Measurements from ENCODE around the gene SAMHD1.
"Not testable (repeated sequence)": the region's sequence is repeated elsewhere in the genome, so short reads cannot be mapped to it uniquely, and the experiment has no call there.

SAMHD1 gene

DNA sequence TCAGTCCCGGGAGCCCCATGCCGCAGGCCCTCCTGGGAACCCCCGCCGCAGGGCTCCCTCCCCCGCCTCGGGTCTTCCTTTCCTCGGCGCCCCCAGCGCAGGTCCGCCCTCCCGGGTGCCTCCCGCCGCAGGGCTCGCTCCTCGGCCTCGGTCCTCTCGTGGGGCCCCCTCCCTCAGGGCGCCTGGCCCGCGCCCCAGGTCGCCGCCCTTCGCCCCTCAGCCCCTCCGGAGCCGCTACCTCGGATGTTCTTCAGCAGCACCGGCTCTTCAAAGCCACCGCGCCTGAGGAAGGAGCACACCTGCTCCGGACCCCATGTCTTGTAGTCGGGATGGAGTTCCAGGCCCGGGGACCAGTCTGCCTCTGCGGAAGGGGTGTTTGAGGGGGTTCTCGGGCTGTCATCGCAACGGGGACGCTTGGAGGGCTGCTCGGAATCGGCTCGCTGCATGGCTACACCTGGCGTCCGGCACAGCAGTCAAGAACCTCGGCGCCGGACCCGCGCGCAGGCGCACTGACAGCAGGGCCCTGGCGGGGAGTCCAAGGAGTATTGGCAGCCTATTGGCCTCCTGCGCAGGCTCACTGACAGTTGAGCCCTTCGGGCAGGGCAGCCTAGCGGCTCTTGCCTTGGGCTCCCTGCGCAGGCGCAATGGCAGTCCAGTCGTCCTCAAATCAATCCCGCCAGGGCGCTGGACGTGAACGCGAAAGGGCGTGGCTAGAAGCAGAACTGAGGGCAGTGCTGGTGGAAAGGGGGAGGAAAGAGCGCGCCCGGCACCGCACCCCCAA is at the start of gene SAMHD1:
Gene SAMHD1 (minus strand): TSS at position 511 of the 781 bp plus-strand sequence. CDS start 65 bp downstream, at position 446.
- peak; percentile 68 to 75 for DNase-seq (ENCODE audit: low read depth in 2 of 2, low spot score in 1 of 2)

DNA sequence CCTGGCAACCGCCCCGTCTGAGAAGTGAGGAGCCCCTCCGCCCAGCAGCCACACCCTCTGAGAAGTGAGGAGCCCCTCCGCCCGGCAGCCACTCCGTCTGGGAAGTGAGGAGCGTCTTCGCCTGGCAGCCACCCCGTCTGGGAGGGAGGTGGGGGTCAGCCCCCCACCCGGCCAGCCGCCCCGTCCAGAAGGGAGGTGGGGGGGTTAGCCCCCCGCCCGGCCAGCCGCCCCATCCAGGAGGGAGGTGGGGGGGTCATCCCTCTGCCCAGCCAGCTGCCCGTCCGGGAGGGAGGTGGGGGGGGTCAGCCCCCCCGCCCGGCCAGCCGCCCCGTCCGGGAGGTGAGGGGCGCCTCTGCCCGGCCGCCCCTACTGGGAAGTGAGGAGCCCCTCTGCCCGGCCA is 48.7 kb upstream of the SAMHD1 start:
- not testable (repeated sequence) for DNase-seq (ENCODE audit: low read depth in 2 of 2, low spot score in 1 of 2)

DNA sequence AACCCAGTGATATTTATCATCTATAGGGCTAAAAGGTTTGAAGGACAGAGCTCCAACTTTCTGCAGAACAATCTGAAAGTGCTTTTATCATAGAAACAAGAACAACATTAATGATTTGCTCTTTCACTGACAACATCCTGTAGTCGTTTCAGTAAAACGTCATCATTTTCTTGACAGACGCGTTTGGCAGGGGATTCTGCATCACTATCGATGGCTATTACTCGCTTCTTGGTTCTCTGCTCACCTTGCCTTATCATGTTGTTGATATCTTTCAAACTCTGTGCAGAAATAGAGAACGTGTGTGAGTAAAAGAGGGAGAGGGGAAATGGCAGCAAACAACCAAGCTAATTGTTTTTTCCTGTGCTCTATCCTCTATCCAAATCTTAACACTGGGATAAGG is 47.1 kb upstream of the SAMHD1 start:
- no peak for DNase-seq (ENCODE audit: low read depth in 2 of 2, low spot score in 1 of 2)

DNA sequence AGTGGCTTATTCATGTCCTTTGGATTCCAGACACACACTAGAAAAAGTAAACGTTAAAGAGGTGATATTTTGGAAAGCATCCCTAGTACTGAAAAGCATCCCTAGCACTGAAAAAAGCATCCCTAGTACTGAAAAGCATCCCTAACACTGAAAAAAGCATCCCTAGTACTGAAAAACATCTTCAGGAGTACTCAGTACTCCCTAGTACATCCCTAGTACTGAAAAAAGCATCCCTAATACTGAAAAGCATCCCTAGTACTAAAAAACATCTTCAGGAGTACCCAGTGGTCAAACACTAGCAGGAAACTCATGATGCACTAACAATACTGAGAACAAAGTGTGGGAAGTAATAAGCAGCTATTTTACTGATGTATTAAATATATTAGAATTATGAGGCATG is 45.6 kb upstream of the SAMHD1 start:
- DNase-seq (ENCODE audit: low read depth in 2 of 2, low spot score in 1 of 2), result no peak

DNA sequence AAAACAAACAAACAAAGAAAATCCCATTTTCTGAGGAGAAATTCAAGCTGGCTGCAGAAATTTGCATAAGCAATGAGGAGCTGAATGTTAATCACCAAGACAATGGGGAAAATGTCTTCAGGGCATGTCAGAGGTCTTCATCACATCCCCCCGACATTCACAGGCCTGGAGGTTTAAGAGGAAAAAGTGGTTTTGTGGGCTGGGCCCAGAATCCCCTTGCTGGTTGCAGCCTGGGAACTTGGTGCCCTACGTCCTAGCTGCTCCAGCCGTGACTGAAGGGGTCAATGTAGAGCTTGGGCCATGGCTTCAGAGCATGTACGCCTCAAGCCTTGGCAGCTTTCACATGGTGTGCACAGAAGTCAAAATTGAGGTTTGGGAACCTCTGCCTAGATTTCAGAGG is 42.7 kb upstream of the SAMHD1 start:
- not testable (repeated sequence) for DNase-seq (ENCODE audit: low read depth in 2 of 2, low spot score in 1 of 2)

DNA sequence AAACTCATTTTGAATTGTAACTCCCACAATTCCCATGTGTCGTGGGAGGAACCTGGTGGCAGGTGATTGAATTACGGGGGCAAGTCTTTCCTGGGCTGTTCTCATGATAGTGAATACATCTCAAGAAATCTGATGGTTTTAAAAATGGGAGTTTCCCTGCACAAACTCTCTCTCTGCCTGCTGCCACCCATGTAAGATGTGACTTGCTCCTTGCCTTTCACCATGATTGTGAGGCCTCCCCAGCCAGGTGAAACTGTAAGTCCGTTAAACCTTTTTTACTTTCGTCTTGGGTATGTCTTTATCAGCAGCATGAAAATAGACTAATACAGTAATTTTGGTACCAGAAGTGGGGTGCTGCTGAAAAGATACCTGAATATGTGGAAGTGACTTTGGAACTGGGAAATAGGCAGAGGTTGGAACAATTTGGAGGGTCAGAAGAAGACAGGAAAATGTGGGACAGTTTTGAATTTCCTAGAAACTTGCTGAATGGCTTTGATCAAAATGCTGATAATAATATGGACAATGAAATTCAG is 41.4 kb upstream of the SAMHD1 start:
- no peak for DNase-seq (ENCODE audit: low read depth in 2 of 2, low spot score in 1 of 2)

DNA sequence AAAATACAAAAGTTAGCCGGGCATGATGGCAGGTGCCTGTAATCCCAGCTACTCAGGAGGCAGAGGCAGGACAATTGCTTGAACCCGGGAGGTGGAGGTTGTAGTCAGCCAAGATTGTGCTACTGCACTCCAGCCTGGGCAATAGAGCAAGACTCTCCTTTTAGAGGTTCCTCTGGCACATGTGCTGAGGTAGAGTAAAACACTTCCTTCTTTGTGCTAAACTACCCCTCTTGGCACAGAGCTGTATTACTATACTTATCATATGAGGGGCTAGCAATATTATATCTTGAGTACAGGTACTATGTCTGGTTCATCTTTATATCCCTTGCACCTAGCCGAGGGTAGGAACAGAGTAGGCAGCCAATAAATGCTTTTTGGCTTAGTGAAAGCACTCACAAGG is 40.2 kb upstream of the SAMHD1 start:
- DNase-seq (ENCODE audit: low read depth in 2 of 2, low spot score in 1 of 2), result no peak

DNA sequence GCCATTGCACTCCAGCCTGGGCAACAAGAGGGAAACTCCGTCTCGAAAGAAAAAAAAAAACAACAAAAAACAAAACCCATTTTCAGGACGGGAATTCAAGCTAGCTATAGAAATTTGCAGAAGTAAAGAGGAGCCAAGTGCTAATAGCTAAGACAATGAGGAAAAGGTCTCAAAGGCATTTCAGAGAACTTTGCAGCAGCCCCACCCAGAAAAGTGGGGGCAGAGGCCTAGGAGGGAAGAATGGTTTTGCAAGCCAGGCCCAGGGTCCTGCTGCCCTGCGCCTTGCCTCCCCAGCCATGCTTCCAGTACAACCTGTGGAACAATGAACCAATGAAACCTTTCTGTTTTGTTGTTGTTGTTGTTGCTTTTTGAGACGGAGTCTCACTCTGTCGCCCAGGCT is 38.3 kb upstream of the SAMHD1 start:
- no peak for DNase-seq (ENCODE audit: low read depth in 2 of 2, low spot score in 1 of 2)

DNA sequence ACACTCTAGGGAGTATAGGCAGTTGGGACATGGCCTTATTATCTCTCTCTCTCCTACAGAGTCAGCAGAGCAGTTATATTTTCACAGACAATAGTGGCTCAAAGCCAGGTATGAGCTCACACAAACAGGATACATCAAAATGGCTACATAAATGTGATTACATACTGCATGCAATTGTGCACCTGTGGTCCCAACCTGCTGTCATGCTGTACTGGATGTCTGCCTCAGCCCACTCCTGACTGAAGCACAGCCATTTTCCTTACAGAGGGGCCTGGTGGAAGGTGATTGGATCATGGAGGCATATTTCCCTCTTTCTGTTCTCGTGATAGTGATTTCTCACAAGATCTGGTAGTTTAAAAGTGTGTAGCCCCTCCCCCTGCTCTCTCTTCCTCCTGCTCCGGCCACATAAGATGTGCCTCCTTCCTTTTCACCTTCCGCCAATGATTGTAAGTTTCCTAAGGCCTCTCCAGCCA is 37.0 kb upstream of the SAMHD1 start:
- no peak for DNase-seq (ENCODE audit: low read depth in 2 of 2, low spot score in 1 of 2)

DNA sequence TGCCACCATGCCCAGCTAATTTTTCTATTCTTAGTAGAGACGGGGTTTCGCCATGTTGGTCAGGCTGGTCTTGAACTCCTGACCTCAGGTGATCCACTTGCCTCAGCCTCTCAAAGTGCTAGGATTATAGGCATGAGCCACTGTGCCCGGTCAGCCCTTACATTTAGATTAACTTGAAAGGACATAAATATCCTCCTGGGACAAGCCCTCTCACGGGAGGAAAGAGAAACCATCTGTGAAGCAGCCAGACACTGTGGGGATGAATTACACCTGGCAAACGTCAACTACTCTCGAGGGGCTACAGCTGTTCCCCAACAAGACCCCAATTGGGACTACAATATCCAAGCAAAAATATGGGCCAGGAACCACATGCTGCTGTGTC is 32.7 kb upstream of the SAMHD1 start:
- DNase-seq (ENCODE audit: low read depth in 2 of 2, low spot score in 1 of 2), result no peak

DNA sequence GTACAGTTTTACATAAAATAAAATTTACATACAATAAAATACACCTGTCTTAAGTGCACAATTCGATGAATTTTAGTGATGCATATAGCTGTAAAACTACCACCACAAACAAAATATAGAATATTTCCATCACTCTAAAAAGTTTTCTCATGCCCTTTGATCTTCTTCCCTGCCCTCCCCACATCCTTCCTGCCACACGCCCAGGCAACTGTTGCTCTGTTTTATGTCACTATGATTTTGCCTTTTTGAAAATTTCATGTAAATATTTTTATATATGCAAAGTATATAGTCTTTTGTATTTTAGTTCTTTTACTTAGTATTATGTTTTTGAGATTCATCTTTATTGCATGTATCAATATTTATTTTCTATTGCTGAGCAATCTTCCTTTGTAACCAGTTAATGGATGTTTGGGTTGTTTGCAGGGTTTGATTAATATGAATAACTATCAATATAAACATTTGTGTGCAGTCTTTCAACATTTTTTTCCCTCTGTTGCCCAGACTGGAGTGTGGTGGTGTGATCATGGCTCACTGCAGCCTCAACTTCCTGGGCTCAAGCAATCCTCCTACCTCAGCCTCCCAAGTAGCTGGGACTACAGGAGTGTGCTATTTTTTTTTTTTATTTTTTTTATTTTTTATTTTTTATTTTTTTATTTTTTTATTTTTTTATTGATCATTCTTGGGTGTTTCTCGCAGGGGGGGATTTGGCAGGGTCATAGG is 23.8 kb upstream of the SAMHD1 start:
- DNase-seq (ENCODE audit: low read depth in 2 of 2, low spot score in 1 of 2), result peak; percentile 26 to 39

DNA sequence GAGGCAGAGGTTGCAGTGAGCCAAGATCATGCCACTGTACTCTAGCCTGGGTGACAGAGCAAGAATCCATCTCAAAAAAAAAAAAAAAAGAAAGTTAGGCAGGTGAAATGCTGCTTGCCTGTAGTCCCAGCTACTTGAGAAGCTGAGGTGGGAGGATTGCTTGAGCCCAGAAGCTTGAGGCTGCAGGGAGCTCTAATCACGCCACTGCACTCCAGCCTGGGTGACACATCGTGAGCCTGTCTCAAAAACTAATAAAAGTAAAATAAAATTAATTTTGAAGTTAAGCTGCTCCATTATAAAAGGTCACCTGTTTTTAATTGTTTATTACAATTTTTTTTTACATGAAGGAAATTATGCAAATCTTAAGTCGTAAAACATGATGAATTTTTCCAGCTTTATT is 23.2 kb upstream of the SAMHD1 start:
- DNase-seq (ENCODE audit: low read depth in 2 of 2, low spot score in 1 of 2), result no peak

DNA sequence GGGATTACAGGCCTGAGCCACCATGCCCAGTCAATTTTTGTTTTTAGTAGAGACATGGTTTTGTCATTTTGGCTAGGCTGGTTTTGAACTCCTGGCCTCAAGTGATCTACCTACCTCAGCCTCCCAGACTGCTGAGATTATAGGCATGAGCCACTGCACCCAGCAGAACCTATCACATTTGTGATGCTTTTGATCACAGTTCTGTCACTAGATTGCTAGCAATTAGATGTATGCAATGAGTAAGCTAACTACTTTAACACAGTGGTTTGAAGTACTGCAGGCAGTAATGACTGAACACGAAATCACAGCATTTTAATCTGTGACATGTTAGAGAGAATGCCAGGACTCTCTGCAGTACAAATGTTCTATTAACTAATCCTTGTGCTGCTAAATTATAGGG is 19.6 kb upstream of the SAMHD1 start:
- DNase-seq (ENCODE audit: low read depth in 2 of 2, low spot score in 1 of 2), result no peak

DNA sequence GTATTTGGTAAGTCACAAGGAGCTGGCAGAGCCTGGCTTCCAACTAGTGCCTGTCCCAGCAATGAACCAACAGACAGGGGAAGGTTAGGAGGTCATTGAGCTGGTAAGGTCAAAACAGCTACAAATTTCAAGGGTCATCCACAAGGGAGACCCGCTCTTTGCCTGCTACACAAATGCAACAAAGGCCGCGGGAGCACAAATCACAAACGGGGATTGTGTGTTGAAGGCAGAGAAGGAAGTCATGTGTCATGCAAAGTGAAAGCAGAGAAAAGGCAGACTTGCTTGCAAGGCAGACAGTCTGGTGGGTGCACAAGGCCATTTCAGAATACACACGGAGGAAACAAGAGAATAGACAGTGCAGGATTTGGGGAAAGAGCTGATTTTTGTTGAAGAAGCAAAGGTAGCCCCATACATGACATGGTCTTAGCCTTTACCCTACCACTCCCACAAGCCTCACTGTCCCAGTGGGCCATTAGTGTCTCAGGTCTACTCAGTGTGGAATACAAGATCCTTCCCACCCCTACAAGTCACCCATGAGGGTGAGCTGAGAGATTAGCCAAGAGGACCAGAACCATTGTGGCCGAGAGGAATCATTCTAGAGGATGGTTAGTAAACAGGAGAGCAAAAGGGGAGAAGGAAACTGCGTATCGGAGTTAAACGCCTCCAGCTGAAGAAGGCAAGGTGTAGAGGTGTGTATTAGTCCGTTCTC is 18.1 kb upstream of the SAMHD1 start:
- no peak for DNase-seq (ENCODE audit: low read depth in 2 of 2, low spot score in 1 of 2)

DNA sequence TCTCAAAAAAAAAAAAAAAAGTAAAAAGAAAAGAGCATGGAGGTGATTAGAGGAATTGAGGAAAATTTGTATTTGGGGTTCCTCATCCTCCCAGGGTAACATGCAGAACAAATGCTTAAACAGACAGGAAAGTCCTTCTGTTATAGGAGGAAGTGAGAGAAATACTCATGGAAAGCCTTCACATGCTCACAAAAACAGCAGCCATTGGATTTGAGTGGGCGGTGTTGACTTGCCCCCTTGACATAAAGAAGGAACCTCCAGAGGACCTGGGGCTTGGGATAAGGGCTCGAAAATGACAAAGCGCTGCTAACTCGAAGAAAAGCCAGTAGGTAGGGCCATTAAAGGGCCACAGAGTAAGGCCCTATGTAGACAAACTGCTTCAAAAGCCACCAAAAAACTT is 17.5 kb upstream of the SAMHD1 start:
- DNase-seq (ENCODE audit: low read depth in 2 of 2, low spot score in 1 of 2), result no peak

DNA sequence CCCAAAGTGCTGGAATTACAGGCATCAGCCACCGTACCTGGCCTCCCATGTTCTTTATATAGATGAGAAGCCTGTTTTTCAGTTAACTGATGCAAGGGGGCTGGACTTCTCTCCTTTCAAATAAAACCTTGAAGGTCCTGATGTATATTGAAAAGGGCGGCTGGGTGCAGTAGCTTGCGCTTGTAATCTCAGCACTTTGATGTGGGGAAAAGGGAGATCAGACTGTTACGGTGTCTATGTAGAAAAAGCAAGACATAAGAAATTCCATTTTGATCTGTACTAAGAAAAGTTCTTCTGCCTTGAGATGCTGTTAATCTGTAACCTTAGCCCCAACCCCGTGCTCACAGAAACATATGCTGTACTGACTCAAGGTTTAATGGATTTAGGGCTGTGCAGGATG is 16.1 kb upstream of the SAMHD1 start:
- no peak for DNase-seq (ENCODE audit: low read depth in 2 of 2, low spot score in 1 of 2)

DNA sequence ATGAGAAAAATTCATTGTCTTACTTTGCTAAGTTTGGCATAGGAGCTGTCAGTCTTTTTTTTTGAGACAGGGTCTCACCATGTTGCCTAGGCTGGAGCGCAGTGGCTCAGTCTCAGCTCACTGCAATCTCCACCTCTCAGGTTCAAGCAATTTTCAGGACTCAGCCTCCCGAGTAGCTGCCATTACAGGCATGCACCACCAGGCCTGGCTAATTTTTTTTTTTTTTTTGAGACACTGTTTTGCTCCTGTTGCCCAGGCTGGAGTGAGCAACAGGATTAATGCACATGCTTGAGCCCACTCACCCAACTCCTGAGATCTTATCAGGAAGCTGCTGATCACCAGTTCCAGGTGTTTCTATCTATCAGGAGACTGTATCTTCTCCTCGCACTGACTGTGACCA is 15.5 kb upstream of the SAMHD1 start:
- DNase-seq (ENCODE audit: low read depth in 2 of 2, low spot score in 1 of 2), result not testable (repeated sequence)

DNA sequence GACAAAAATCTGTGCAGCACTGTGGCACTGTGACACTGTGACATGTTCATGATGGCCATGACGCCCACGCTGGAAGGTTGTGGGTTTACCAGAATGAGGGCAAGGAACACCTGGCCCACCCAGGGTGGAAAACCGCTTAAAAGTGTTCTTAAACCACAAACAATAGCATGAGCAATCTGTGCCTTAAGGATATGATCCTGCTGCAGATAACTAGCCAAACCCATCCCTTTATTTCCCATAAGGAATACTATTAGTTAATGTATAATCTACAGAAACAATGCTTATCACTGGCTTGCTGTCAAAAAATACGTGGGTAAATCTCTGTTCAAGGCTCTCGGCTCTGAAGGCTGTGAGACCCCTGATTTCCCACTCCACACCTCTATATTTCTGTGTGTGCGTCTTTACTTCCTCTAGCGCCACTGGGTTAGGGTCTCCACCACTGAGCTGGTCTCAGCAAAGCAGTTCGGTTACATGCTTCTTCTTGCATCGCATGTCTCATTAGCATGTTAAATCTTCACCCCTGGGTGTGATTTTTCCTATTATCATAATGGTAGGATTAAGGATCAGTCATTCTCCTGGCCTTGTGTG is 10.9 kb upstream of the SAMHD1 start:
- DNase-seq (ENCODE audit: low read depth in 2 of 2, low spot score in 1 of 2), result not testable (repeated sequence)

DNA sequence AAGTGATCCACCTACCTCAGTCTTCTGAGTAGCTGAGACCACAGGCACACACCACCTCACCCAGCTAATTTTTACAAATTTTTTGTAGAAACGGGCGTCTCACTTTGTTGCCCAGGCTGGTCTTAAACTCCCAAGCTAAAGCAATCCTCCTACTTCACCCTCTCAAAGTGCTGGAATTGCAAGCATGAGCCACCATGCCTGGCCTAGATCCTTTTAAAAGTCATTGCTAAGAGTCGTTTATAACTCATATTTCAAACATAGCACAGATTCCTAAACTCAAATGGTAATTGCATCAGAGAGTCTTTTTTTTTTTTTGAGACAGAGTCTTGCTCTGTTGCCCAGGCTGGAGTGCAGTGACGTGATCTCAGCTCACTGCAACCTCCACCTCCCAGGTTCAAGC is 7.7 kb upstream of the SAMHD1 start:
- no peak for DNase-seq (ENCODE audit: low read depth in 2 of 2, low spot score in 1 of 2)

DNA sequence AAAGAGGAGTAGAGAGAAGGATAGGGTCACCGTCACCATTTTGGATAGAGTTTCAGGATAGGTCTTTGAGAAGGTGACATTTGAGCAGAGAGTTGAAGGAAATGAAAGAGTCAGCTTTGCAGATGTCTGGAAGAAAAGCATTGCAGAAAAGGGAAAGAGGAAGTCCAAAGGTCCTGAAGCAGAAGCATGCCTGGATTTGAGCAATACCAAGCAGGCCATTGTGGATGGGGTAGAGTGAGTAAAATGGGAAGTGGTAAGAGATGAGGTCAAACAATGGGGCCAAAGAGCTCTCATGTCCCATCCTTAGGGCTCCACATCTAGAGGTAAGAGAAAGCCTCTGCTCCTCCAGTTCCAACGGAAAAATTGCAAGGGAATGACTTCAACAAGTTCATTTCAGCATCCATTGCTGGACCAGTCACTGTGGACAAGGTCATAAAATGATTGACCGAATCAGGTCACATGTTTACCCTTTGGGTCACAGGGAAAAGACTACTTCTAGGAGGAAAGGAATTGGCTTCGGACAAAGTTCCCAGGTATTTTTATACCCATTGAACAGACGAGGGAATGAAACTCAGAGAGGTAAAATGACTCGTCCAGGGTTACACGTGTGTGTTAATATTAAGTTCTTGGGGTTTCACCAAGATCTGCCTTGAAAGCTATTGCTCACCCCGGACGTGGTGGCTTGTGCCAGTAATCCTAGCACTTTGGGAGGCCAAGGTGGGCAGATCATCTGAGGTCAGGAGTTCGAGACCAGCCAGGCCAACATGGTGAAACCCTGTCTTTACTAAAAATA is 6.6 kb upstream of the SAMHD1 start:
- DNase-seq (ENCODE audit: low read depth in 2 of 2, low spot score in 1 of 2), result no peak

DNA sequence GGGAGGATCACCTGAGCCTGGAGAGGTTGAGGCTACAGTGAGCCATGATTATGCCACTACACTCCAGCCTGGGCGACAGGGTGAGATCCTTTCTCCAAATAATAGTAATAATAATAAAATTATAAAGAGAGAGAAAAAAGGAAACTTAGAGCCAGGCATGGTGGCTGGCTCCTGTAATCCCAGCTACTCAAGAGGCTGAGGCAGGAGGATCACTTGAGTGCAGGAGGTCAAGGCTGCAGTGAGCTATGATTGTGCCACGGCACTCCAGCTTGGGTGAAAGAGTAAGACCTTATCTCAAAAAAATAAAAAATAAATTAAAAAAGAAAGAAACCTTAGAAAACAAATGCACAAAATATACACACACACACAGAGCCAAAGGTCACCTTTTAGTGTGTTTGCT is 5.2 kb upstream of the SAMHD1 start:
- DNase-seq (ENCODE audit: low read depth in 2 of 2, low spot score in 1 of 2), result no peak

Measured in stimulated activated CD8-positive, alpha-beta memory T cell treated with anti-CD3 and anti-CD28 coated beads, Interleukin-4, amount 100 ng/mL, for 4 hours (primary cell).